Astrocyte (in vitro differentiated cells and primary cell): Measurements from ENCODE around the gene ITGA8. TPM values are rescaled to one million over a fixed set of nuclear protein-coding genes. Genes with fewer than 3 reads are reported as not detected.

Experiments
- DNase-seq: peaks from one replicate; pipeline ENCODE4 v3.0.0-alpha.2; 2010; ENCODE audit warnings: low read depth
- FAIRE-seq: peaks from 2 replicates; lab custom pipeline; 2011; peaks lifted over from hg19 to GRCh38; lab: Jason Lieb, UNC
- H2AFZ ChIP-seq: 2 replicates; pipeline ENCODE4 v1.6.0; 2012; ENCODE audit warnings: low read depth, low read length, inconsistent platforms
- H3K27ac ChIP-seq: 2 replicates; pipeline ENCODE4 v1.5.1; 2011; ENCODE audit warnings: low read depth, low read length, inconsistent platforms
- H3K27me3 ChIP-seq: 2 replicates; pipeline ENCODE4 v1.6.0; 2011; ENCODE audit warnings: low read length, inconsistent platforms; ENCODE audit not compliant: insufficient read depth
- H3K36me3 ChIP-seq: 2 replicates; pipeline ENCODE4 v1.5.1; 2011; ENCODE audit warnings: low read length, inconsistent platforms; ENCODE audit not compliant: insufficient read depth
- H3K4me1 ChIP-seq: 2 replicates; pipeline ENCODE4 v1.5.1; 2011; ENCODE audit warnings: low read length, inconsistent platforms; ENCODE audit not compliant: insufficient read depth
- H3K4me2 ChIP-seq: 2 replicates; pipeline ENCODE4 v1.6.0; 2012; ENCODE audit warnings: low read length, inconsistent platforms
- H3K4me3 ChIP-seq: 2 replicates; pipeline ENCODE4 v1.5.1; 2011; ENCODE audit warnings: low read depth, mild to moderate bottlenecking, low read length, inconsistent platforms; ENCODE audit not compliant: insufficient read depth
- H3K79me2 ChIP-seq: 2 replicates; pipeline ENCODE4 v1.6.0; 2012; ENCODE audit warnings: mild to moderate bottlenecking, low read length, inconsistent platforms; ENCODE audit not compliant: insufficient read depth
- H3K9ac ChIP-seq: 2 replicates; pipeline ENCODE4 v1.6.0; 2012; ENCODE audit warnings: mild to moderate bottlenecking, low read length, inconsistent platforms
- H3K9me3 ChIP-seq: 2 replicates; pipeline ENCODE4 v1.5.1; 2012; ENCODE audit warnings: low read depth, mild to moderate bottlenecking, low read length, inconsistent platforms; ENCODE audit not compliant: insufficient read depth
- H4K20me1 ChIP-seq: 2 replicates; pipeline ENCODE4 v1.6.0; 2012; ENCODE audit warnings: low read length, inconsistent platforms; ENCODE audit not compliant: insufficient read depth
- H3K27ac Mint-ChIP-seq: one replicate; pipeline ENCODE4 v1.8.0; 2021; ENCODE audit warnings: mild to moderate bottlenecking, mixed read lengths; ENCODE audit not compliant: unreplicated experiment
- H3K27me3 Mint-ChIP-seq: one replicate; pipeline ENCODE4 v1.8.0; 2021; ENCODE audit warnings: low read depth, mixed read lengths; ENCODE audit not compliant: unreplicated experiment
- H3K36me3 Mint-ChIP-seq: one replicate; pipeline ENCODE4 v1.8.0; 2021; ENCODE audit warnings: low read depth, mixed read lengths; ENCODE audit not compliant: unreplicated experiment
- H3K4me1 Mint-ChIP-seq: one replicate; pipeline ENCODE4 v1.8.0; 2021; ENCODE audit warnings: low read depth, mixed read lengths; ENCODE audit not compliant: unreplicated experiment
- H3K4me3 Mint-ChIP-seq: one replicate; pipeline ENCODE4 v1.8.0; 2021; ENCODE audit warnings: mild to moderate bottlenecking, moderate library complexity, mixed read lengths; ENCODE audit not compliant: unreplicated experiment
- H3K9me3 Mint-ChIP-seq: one replicate; pipeline ENCODE4 v1.8.0; 2021; ENCODE audit warnings: mild to moderate bottlenecking, mixed read lengths; ENCODE audit not compliant: unreplicated experiment
- EZH2 ChIP-seq: IDR thresholded peaks from 2 replicates; pipeline ENCODE4 v1.6.1; 2012; ENCODE audit warnings: mild to moderate bottlenecking, low read length, inconsistent platforms; ENCODE audit not compliant: insufficient read depth
- total RNA-seq: library from RNA; stranded (reverse); gene quantifications from 2 replicates; pipeline ENCODE4 v1.2.1, GENCODE V29; 2021
- TF ChIP-seq, protein P1 (sequence below): IDR thresholded peaks from 2 replicates; pipeline ENCODE4 v1.5.1; 2011; ENCODE audit warnings: low read depth, mild to moderate bottlenecking, inconsistent platforms, low read length, moderate library complexity; ENCODE audit not compliant: insufficient read depth

ITGA8 gene
- total RNA-seq, 1 donor from 2014 or later = not detected

DNA sequence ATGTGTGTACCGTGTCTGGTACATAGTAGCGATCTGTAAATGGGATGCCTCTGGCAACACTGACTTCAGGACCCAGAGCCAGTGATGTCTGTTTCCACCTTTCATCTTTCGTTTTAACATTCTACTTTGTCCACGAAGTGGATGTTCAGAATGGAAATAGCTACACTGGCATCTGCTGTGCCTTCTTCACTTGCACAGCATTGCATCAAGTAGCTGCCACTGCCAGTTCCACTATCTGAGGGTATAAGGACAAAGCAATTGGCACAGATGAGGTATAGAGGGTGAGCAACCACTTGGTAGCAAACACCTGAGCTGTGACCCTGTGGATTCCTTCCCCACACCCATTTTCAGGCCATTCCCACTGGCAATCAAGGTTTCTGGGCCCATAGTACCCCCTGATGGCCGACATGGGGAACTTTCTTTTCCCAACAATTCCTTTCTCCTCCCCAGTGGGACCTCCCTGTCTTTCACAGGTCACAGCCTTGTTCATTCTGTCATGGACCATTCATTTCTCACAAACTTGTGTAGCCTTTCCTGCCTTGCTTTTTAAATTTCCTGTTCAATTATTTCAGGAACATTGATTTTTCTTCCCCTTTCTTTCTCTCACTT is 4.0 kb downstream of the ITGA8 start:
- TF ChIP-seq EZH2 = no peak
- TF ChIP-seq, protein P1, sequence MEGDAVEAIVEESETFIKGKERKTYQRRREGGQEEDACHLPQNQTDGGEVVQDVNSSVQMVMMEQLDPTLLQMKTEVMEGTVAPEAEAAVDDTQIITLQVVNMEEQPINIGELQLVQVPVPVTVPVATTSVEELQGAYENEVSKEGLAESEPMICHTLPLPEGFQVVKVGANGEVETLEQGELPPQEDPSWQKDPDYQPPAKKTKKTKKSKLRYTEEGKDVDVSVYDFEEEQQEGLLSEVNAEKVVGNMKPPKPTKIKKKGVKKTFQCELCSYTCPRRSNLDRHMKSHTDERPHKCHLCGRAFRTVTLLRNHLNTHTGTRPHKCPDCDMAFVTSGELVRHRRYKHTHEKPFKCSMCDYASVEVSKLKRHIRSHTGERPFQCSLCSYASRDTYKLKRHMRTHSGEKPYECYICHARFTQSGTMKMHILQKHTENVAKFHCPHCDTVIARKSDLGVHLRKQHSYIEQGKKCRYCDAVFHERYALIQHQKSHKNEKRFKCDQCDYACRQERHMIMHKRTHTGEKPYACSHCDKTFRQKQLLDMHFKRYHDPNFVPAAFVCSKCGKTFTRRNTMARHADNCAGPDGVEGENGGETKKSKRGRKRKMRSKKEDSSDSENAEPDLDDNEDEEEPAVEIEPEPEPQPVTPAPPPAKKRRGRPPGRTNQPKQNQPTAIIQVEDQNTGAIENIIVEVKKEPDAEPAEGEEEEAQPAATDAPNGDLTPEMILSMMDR = peak; percentile 60
- Histone ChIP-seq H3K36me3 (no peaks in the 10 kb centered on the region), H3K9me3 (no peaks in the 10 kb centered on the region), H3K4me2 (no peak overlapping the region), H3K9ac (no peak overlapping the region), H3K27me3 (peaks cover 19% of the 10 kb centered on the region), H2AFZ (no peak overlapping the region), H3K4me1 (peaks cover 7% of the 10 kb centered on the region), H3K27ac (no peak overlapping the region), H4K20me1 (no peaks in the 10 kb centered on the region), H3K79me2 (no peaks in the 10 kb centered on the region), H3K4me3 (no peak overlapping the region)
- no peaks in the 10 kb centered on the region for H3K9me3 Mint-ChIP-seq
- FAIRE-seq (peak; percentile 52), DNase-seq (no peak)
- no peak overlapping the region for H3K27ac Mint-ChIP-seq
- H3K36me3 Mint-ChIP-seq = no peaks in the 10 kb centered on the region
- H3K4me3 Mint-ChIP-seq = no peak overlapping the region
- peaks cover 20% of the 10 kb centered on the region for H3K27me3 Mint-ChIP-seq
- peaks cover 2% of the 10 kb centered on the region for H3K4me1 Mint-ChIP-seq

DNA sequence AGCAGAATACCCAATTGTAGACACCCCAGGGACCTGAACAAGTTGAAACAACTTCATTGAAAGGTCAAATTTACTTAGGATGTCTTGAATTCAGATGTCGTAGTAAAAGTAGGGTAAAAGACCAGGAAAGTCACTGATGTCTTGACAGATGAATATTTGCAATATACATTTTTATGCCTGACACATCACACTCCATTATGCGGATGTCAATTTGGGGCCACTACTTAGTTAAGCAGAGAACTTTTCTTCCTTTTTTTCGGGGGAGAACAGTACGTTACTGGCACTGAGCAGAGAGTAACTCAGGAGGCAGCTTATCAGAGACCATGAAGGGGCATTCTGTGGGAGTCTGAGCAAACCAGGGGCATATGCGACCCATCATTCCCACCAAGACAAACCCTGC is 4.9 kb downstream of the ITGA8 start:
- FAIRE-seq = no peak
- Histone ChIP-seq H2AFZ (no peak overlapping the region), H3K27me3 (peaks cover 16% of the 10 kb centered on the region), H3K9ac (no peak overlapping the region), H3K79me2 (no peaks in the 10 kb centered on the region), H3K4me2 (no peak overlapping the region), H3K27ac (no peak overlapping the region), H4K20me1 (no peaks in the 10 kb centered on the region), H3K9me3 (no peaks in the 10 kb centered on the region), H3K4me3 (no peak overlapping the region), H3K4me1 (peaks cover 7% of the 10 kb centered on the region), H3K36me3 (no peaks in the 10 kb centered on the region)
- Mint-ChIP-seq H3K36me3 (no peaks in the 10 kb centered on the region), H3K4me3 (no peak overlapping the region), H3K4me1 (peaks cover 2% of the 10 kb centered on the region), H3K27ac (no peak overlapping the region), H3K9me3 (no peaks in the 10 kb centered on the region), H3K27me3 (peaks cover 16% of the 10 kb centered on the region)
- no peak for TF ChIP-seq EZH2
- TF ChIP-seq, protein P1 = no peak
- DNase-seq = no peak

DNA sequence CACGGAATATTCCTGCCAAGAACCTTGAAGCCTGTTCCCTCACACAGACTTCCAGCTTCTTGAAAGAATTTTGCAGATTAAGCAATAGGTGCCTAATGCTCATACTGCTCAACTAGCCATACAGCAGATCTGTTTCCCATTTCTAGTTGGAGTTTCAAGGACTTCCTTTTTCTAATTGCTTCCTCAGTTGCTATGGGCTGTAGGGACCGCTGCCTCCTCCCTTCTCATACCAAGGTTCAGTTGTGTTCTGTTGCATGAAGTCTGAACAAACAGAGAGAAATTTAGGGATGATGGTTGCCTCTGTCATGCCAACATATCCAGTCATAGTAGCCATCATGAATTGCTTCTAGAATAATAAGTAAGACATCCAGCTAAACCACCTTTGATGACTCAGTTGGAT is 6.8 kb downstream of the ITGA8 start:
- no peak overlapping the region for H3K27ac Mint-ChIP-seq
- H3K36me3 Mint-ChIP-seq = no peaks in the 10 kb centered on the region
- H3K9me3 Mint-ChIP-seq = no peaks in the 10 kb centered on the region
- H3K4me1 ChIP-seq = peaks cover 4% of the 10 kb centered on the region
- no peaks in the 10 kb centered on the region for H3K36me3 ChIP-seq
- H3K4me1 Mint-ChIP-seq = peaks cover 2% of the 10 kb centered on the region
- DNase-seq (no peak), FAIRE-seq (no peak)
- no peak overlapping the region for H2AFZ ChIP-seq
- no peaks in the 10 kb centered on the region for H4K20me1 ChIP-seq
- no peak overlapping the region for H3K4me3 ChIP-seq
- no peak overlapping the region for H3K4me3 Mint-ChIP-seq
- no peaks in the 10 kb centered on the region for H3K27me3 ChIP-seq
- no peak overlapping the region for H3K4me2 ChIP-seq
- no peaks in the 10 kb centered on the region for H3K79me2 ChIP-seq
- no peak overlapping the region for H3K27ac ChIP-seq
- H3K27me3 Mint-ChIP-seq = peaks cover 4% of the 10 kb centered on the region
- TF ChIP-seq EZH2 = no peak
- TF ChIP-seq, protein P1 = no peak
- H3K9ac ChIP-seq = no peak overlapping the region
- no peaks in the 10 kb centered on the region for H3K9me3 ChIP-seq
